GM08714 (cell line): ENCODE data around the gene F2R.
"Not testable (repeated sequence)": the region's sequence is repeated elsewhere in the genome, so short reads cannot be mapped to it uniquely, and the experiment has no call there.

Source experiments
- H3K4me3 ChIP-seq: fragments of 200-500 bp; sonication (Bioruptor generic); 2 replicates; pipeline ENCODE4 v1.5.1; 2014; ENCODE audit warnings: mild to moderate bottlenecking, low read length, inconsistent platforms
- ZNF274 ChIP-seq: IDR thresholded peaks from 2 replicates; pipeline ENCODE4 v1.6.1; 2012; ENCODE audit warnings: mild to moderate bottlenecking, low read depth, low read length

F2R gene

GRCh38 chr5:76745670-76746069 is 29.7 kb downstream of the F2R start:
- no peak for TF ChIP-seq ZNF274
- no peak overlapping the region for H3K4me3 ChIP-seq

- no peak overlapping the region for H3K4me3 ChIP-seq
- TF ChIP-seq ZNF274: no peak
These were observed 30.8 kb downstream of the F2R start for GRCh38 chr5:76746677-76747076.

GRCh38 chr5:76747706-76748105 is 31.8 kb downstream of the F2R start:
- no peak for TF ChIP-seq ZNF274
- no peak overlapping the region for H3K4me3 ChIP-seq

- H3K4me3 ChIP-seq: no peak overlapping the region
- TF ChIP-seq ZNF274: no peak
These were observed 35.4 kb downstream of the F2R start for GRCh38 chr5:76751291-76751690.

GRCh38 chr5:76754668-76755078 is 38.7 kb downstream of the F2R start:
- H3K4me3 ChIP-seq: no peak overlapping the region
- TF ChIP-seq ZNF274: no peak

- TF ChIP-seq ZNF274: no peak
- H3K4me3 ChIP-seq: no peak overlapping the region
These were observed 40.1 kb downstream of the F2R start for GRCh38 chr5:76755779-76756637.

- H3K4me3 ChIP-seq: no peak overlapping the region
- no peak for TF ChIP-seq ZNF274
These were observed 41.1 kb downstream of the F2R start for GRCh38 chr5:76757049-76757448.

- H3K4me3 ChIP-seq: not testable (repeated sequence)
These were observed 45.2 kb downstream of the F2R start for GRCh38 chr5:76761118-76761517.

GRCh38 chr5:76762484-76762883 is 46.6 kb downstream of the F2R start:
- no peak overlapping the region for H3K4me3 ChIP-seq
- no peak for TF ChIP-seq ZNF274

- no peak for TF ChIP-seq ZNF274
- H3K4me3 ChIP-seq: no peak overlapping the region
These were observed 47.2 kb downstream of the F2R start for GRCh38 chr5:76763136-76763535.

- TF ChIP-seq ZNF274: no peak
- H3K4me3 ChIP-seq: no peak overlapping the region
These were observed 48.4 kb downstream of the F2R start for GRCh38 chr5:76764374-76764773.

GRCh38 chr5:76765249-76765648 is 49.3 kb downstream of the F2R start:
- no peak overlapping the region for H3K4me3 ChIP-seq
- TF ChIP-seq ZNF274: no peak

- TF ChIP-seq ZNF274: no peak
- H3K4me3 ChIP-seq: no peak overlapping the region
These were observed 50.8 kb downstream of the F2R start for GRCh38 chr5:76766746-76767145.

GRCh38 chr5:76771041-76771440 is 55.1 kb downstream of the F2R start:
- not testable (repeated sequence) for H3K4me3 ChIP-seq

- TF ChIP-seq ZNF274: no peak
- no peak overlapping the region for H3K4me3 ChIP-seq
These were observed 55.9 kb downstream of the F2R start for GRCh38 chr5:76771705-76772405.
